ENCODE results near the gene MESP2.
A peak's percentile ranks its signal among the peaks of the same experiment; 100 is the strongest.

Gene MESP2, protein sequence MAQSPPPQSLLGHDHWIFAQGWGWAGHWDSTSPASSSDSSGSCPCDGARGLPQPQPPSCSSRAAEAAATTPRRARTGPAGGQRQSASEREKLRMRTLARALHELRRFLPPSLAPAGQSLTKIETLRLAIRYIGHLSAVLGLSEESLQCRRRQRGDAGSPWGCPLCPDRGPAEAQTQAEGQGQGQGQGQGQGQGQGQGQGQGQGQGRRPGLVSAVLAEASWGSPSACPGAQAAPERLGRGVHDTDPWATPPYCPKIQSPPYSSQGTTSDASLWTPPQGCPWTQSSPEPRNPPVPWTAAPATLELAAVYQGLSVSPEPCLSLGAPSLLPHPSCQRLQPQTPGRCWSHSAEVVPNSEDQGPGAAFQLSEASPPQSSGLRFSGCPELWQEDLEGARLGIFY

GRCh38 chr15:89776274-89777072 lies at the start of gene MESP2:
MESP2 (plus strand) TSS chr15:89776332; CDS start chr15:89776358, 26 bp downstream.
- DNase-seq (ENCODE audit: low spot score), result peak; percentile 63

DNA sequence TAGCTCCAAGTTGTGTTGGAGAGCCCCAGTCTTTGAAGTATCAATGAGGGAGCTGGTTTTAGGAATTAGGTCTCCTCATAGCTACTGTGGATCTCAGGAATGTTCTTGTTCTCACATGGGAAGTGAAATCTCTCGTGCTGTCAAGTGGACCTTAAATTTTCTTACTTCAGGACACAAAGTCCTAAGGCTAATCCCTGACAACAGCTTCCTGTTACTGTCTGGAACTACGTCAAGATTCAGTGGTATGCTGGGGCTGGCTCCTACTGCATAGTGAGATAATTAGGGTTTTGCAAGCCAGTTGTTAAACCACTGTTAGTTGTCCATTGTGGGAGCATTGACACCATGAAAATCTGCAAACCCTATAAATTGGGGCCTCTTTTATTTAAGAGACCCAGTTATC lies 47.9 kb upstream of the MESP2 start:
- DNase-seq (ENCODE audit: low spot score), result no peak

DNA sequence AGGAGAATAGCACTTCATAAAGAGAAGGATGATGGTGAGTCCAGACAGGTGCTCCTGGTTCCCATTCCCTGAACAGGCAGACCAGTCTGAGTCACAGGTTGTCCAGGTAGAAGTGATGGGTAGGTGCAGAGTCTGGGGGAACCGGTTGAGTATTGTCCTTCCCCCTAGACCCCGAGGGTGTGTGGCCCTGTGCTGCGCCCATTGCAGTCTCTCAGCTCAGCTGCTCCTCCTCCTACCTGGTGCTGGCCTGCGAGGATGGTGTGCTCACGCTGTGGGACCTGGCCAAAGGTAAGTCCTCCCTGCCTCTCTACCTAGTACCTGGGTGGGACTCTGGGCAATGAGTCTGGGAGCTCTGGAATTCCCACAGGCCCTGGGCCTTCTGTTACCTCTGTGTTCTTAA lies 44.9 kb upstream of the MESP2 start:
- DNase-seq (ENCODE audit: low spot score), result no peak

GRCh38 chr15:89732451-89733172 lies 43.5 kb upstream of the MESP2 start:
- no peak for DNase-seq (ENCODE audit: low spot score)

DNA sequence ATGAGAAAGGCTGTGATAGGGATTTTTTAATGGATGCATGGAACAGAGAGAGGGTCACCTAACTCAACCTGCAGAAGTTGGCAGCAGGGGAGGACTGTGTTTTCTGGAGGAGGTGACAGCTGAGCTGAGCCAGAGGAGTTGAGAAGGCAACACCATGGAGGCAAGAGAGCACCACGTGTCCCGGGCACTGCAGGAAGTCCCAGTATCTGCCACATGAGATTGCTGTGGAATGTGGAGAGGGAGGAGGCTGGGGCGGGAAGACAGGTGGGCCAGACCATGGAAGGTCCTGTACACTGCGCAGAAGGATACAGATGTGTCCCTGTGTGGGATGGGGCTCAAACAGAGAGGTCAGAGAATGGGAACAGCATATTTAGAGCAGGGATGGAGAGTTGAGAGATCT lies 40.4 kb upstream of the MESP2 start:
- DNase-seq (ENCODE audit: low spot score), result no peak

DNA sequence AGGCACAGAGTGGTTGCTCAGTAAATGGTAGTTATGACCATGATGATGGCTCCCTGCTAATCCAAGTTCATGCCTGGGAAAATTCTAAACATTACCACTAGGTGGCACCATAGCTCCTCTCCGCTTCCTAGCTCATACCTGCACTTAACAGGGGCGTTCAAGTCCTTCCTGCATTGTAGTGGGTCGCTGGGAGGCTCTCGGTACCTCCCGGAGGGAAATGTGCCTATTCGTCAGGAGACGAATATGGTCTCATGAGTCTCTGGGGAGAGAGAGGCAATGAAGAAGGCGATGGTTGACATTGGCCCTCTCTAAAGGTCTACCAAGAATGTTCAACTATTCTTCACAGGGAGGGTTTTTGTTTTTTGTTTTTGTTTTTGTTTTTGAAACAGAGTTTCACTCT lies 36.0 kb upstream of the MESP2 start:
- peak; percentile 76 for DNase-seq (ENCODE audit: low spot score)

DNA sequence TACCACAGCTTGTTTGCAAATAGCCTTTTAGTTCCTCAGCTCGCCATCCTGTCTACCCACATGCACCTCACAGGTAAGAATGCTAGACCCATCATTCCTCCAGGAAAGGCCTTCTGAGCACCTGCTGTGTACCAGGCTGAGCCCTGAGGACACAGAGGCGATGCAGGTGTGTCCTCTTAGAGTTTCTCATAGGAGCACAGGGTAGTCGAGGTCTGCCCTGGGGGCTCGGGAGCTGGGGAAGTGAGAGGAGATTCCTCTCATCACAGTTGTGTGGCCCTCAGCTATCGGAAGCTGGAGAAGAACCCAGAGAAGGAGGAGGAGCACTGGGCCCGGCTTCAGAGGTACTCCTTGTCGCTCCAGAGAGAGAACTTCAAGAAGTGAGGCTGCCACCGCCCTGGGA lies 33.1 kb upstream of the MESP2 start:
- DNase-seq (ENCODE audit: low spot score), result no peak

DNA sequence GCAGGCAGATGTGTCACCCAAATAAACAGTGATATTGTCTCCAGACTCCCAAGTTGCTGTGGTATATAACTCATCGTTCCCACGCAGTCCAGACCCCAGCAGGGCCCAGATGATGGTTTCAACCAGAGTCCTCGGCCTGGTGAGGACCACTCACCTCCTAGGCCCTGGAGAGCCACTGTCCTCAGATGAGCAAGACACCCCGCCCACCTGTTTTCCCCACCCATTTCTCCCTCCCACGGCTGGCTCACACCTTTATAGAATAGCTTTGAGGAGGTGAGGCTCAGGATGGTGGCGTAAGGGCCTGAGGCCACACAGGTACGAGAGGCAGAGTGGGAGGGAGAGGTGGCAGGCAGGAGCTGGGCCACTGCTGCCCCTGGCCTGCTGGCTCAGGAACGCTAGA lies 32.5 kb upstream of the MESP2 start:
- DNase-seq (ENCODE audit: low spot score), result no peak

GRCh38 chr15:89745131-89745530 lies 31.0 kb upstream of the MESP2 start:
- DNase-seq (ENCODE audit: low spot score), result no peak

DNA sequence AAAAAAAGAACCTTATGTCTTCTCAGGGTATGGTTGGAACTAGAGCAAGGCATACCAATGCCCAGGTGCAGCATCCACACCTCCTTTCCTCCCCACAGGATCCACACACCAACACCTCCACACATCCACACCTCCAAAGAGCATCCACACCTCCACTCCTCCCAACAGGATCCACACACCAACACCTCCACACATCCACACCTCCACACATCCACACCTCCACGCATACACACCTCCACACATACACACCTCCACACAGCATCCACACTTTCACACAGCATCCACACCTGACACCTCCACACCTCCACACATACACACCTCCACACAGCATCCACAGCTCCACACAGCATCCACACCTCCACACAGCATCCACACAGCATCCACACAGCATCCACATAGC lies 30.4 kb upstream of the MESP2 start:
- DNase-seq (ENCODE audit: low spot score), result no peak

DNA sequence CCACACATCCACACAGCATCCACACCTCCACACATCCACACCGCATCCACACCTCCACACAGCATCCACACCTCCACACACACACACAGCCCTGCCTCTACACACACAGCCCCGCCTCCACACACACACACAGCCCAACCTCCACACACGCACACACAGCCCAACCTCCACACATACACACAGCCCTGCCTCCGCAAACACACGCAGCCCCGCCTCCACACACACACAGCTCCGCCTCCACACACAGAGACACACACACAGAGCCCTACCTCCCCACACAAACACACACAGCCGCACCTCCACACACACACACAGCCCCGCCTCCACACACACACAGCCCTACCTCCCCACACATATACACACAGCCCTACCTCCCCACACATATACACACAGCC lies 29.7 kb upstream of the MESP2 start:
- no peak for DNase-seq (ENCODE audit: low spot score)

GRCh38 chr15:89747708-89748682 lies 28.1 kb upstream of the MESP2 start:
- DNase-seq (ENCODE audit: low spot score), result no peak

DNA sequence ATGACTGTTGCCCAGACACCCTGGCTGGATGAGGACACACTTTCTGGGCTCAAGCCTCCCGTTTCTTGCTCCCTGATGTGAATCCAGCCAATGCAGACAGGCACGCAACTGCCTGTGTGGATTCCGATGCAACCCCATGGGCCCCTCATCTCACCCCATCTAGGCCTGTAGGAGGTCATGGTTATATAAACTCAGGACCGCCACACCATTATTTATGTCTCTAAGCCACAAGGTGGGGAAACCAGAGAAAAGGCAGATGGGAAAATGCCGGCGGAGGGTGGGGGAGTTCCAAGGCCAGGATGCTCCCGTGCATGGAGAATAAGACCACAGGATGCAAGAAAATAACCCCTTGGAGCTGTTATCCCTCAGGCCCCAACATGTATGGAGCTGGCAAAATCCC lies 27.1 kb upstream of the MESP2 start:
- no peak for DNase-seq (ENCODE audit: low spot score)

DNA sequence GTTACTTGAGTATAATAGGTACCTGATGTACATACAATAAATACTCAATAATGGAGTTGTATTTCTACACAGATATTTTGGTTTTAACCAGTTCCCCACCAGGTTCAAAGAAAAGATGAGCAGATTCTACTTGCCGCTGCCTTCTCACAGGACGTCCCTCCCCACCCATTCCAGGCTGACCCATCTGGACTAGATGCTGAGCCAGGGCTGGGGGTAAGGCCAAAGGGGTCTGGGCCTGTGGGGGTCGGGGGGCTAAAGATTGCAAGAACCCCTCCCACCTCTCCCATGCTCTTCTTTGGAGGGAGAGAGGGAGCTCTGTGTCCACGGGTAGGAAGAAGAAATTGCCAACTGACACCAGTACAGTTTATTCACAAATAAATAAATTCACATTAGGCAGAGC lies 26.6 kb upstream of the MESP2 start:
- no peak for DNase-seq (ENCODE audit: low spot score)

DNA sequence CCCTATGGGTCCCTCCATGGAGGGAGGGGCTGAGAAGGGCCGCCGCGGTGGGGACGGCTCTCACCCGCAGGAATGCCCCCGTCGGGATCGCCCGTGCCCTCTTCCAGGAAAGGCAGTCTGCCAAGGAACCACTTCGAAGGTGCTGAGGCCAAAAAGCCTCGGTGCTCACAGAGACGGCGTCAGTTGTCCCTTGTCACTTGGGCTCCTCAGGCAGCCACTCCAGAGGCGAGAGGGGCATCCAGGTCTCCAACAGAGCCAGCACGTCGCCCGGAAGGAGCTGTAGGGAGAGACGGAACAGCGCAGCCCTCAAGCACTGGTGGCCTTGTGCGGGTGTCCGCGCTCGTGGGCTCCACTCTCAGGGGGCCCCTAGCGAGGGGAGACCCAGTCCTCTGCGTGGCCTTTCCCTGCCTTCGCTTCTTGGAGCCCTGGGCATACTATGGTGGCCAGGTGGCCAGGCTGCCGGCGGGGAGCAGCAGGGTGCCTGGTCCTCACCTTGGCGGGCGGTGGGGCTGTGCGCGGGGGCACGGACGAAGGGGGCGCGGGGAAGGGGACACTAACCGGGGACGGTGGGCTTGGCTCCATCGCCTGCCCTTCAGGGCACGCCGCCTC lies 26.1 kb upstream of the MESP2 start:
- DNase-seq (ENCODE audit: low spot score), result no peak

DNA sequence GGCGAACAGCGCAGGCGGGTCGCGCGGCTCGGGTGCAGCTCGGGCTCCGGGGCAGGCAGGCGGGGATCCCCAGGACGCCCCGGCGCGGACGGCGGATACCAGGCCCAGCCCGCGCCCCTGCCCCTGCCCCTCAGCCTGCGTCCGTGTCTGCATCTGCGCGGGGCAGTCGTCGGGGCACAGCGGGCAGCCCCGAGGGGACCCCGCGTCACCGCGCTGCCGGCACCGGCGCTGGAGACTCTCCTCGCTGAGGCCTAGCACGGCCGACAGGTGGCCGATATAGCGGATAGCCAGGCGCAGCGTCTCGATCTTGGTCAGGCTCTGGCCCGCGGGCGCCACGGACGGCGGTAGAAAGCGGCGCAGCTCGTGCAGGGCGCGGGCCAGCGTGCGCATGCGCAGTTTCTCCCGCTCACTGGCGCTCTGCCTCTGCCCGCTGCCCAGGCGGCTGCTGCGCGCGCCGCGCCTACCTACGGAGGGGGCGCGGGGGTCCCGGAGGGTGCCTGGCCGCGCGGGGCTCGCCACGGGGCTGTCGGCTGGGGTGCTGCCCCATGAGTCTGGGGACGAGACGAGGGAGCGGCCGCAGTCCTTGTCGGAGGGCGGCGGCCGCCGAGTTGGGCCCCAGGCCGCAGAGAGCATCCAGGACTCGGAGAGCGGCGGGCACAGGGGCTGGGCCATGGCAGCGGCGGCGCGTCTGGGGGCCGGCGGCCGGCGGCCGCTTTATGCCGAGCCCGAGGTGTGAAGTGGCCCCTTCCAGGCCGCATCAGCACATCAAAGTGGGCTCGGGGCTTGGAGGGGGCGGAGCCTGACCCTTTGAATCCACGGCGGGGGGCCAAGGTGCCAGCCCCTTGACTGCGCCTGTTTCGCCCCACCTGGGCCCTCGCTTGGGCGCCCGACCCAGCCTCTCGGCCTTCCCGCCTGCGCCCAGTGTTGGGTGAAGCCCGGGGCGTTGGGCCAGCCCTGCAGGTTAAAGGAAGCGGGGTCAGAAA lies 25.3 kb upstream of the MESP2 start, which contains the start of gene MESP1:
MESP1 (minus strand) TSS at position 690 of the 983 bp plus-strand sequence; CDS start at position 672, 18 bp downstream.
- peak; percentile 90 for DNase-seq (ENCODE audit: low spot score)

DNA sequence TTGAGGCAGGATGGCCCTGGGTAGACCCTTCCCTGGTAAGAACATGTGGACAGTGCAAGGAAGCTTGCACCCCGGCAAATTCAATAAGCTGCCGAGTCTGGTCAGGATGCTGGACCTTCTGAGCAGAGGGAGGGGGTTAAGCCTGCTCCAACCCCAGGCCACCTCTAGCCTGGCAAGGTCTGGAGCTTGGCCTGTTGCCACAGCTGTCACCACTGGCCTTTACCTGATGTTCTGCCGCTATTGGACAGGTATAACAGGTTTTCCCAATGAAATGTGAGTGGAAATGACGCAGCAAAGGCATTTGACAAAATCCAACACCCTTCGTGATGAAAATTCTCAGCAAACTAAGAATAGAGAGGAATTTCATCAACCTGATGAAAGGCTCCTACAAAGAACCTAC lies 24.4 kb upstream of the MESP2 start:
- no peak for DNase-seq (ENCODE audit: low spot score)

- DNase-seq (ENCODE audit: low spot score), result no peak
These were observed 22.3 kb upstream of the MESP2 start for GRCh38 chr15:89753855-89754254.

DNA sequence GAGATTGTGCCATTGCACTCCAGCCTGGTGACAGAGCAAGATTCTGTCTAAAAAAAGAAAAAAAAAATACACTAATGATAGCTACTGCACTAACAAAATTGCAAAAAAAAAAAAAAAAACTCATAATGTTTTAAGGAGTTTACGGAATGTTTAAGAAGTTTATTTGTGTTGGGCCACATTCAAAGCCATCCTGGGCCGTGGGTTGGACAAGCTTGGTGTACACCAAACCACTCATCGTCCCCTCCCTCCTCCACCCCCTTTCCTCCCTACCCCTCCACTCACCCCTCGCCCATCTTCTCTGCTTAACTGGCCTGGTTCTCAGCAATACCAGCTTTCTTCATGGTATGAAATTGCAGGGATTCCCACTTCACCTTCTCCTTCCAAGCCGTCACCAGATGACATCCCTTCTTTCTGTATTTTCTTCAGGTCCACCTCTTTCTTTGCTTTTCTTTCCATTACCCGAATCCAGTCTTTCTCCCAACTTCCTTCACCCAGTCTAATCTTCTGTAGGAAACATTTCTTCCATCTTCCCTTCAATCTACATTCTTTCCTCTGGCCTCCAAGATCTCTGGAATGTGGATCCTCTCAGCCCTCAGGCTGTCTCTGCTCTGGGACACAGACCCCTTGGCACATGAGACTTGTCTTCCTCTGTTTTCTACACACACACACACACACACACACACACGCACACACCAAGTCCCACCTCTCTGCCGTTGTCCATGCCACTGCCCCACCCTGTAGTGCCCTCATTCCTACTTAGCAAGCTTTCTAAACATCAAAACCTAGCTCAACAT lies 21.6 kb upstream of the MESP2 start:
- no peak for DNase-seq (ENCODE audit: low spot score)

All from hematopoietic multipotent progenitor cell treated with erythropoietin and hydrocortisone succinate and interleukin-3 and kit ligand, for 15 days (in vitro differentiated cells).